Uterus (tissue), 2 donors: Measurements from ENCODE around the gene DOK3.

Experiments used
- POLR2A ChIP-seq, 2 donors: fragments of 450-650 bp; IDR thresholded peaks; one replicate each; pipeline ENCODE4 v1.6.1; 2016; ENCODE audit warnings: antibody characterized with exemption in 2 of 2, mild to moderate bottlenecking in 1 of 2, moderate library complexity in 1 of 2
- TF ChIP-seq, protein P1 (sequence below), 4 experiments: fragments of 200-600 bp in 2 of 4; fragments of 450-650 bp in 2 of 4; sonication (generic) in 2 of 4; IDR thresholded peaks; one replicate each; pipeline ENCODE4 v1.5.1; 2016 to 2019; ENCODE audit warnings: antibody characterized with exemption in 4 of 4, mild to moderate bottlenecking in 2 of 4, moderate library complexity in 1 of 4

DNA sequence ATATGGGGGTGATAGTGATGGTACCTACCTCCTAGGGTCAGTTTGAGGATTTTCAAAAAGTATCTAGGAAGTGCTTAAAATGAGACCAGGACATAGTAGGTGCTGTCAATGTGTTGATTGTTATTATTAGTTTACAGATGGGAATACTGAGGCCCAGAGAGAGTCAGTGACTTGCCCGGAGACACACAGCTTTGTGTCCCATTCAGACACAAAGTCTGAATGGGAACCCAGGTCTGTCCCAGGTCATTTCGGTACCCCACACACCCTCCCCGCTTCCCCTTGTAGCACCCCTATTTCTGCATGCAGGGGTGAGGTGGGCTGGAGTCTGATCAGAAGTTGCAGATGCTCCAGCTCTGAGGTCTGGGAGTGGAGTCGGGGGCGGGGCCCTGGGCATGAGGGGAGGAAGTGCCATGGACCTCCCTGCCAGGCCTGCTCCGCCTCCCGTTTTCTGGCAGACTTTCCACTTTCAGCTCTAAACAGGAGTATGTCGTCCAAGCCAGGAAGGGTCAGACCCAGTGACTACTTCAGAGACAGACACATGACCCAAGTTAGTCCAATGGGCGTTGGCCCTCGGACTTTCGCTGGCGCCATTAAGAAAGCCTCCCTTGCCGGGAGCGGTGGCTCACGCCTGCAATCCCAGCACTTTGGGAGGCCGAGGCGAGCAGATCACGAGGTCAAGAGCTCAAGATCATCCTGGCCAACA is 32.9 kb downstream of the DOK3 start:
- TF ChIP-seq, protein P1, sequence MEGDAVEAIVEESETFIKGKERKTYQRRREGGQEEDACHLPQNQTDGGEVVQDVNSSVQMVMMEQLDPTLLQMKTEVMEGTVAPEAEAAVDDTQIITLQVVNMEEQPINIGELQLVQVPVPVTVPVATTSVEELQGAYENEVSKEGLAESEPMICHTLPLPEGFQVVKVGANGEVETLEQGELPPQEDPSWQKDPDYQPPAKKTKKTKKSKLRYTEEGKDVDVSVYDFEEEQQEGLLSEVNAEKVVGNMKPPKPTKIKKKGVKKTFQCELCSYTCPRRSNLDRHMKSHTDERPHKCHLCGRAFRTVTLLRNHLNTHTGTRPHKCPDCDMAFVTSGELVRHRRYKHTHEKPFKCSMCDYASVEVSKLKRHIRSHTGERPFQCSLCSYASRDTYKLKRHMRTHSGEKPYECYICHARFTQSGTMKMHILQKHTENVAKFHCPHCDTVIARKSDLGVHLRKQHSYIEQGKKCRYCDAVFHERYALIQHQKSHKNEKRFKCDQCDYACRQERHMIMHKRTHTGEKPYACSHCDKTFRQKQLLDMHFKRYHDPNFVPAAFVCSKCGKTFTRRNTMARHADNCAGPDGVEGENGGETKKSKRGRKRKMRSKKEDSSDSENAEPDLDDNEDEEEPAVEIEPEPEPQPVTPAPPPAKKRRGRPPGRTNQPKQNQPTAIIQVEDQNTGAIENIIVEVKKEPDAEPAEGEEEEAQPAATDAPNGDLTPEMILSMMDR (IDR thresholded peaks at IDR 0.05) = no peak
- peak in 1 of 2 donors; percentile 22 for TF ChIP-seq POLR2A (IDR thresholded peaks at IDR 0.05)
